ENCODE data around the gene TPM2.
A peak's percentile ranks its signal among the peaks of the same experiment; 100 is the strongest.

The TPM2 gene

GRCh38 chr9:35710818-35711500 is 21.2 kb upstream of the TPM2 start:
- H3K27ac Mint-ChIP-seq, result no peak overlapping the region
- no peaks in the 10 kb centered on the region for H3K27me3 Mint-ChIP-seq
- H3K9me3 Mint-ChIP-seq, result no peaks in the 10 kb centered on the region
- no peaks in the 10 kb centered on the region for H3K4me1 Mint-ChIP-seq (ENCODE audit: low read depth)
- peaks cover 82% of the 10 kb centered on the region for H3K36me3 Mint-ChIP-seq (ENCODE audit: low read depth)
- H3K4me3 Mint-ChIP-seq, result no peak overlapping the region

GRCh38 chr9:35708146-35708545 is 18.4 kb upstream of the TPM2 start:
- Mint-ChIP-seq H3K27ac (no peak overlapping the region), H3K36me3 (ENCODE audit: low read depth) (peaks cover 74% of the 10 kb centered on the region), H3K27me3 (no peaks in the 10 kb centered on the region), H3K4me1 (ENCODE audit: low read depth) (no peaks in the 10 kb centered on the region), H3K4me3 (no peak overlapping the region), H3K9me3 (no peaks in the 10 kb centered on the region)

DNA sequence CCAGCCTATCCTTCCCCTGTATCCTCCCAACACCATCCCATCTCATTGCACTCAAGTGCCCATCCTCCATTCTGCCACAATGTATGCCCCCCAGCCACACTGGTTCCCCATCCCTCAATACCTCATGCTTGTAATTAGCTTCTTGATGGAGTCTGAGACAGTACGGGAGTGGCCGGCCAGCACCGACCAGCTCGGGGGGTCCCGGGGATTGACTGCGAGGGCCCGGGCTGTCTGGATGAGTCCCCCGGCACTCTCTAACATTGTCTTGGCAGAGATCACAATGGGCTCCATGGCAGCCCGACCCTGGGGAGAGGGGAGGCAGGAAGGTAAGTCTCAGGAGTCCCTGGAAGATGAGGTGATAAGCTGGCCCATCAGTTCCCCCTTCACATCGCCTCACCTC is 17.2 kb upstream of the TPM2 start:
- Mint-ChIP-seq H3K27me3 (no peaks in the 10 kb centered on the region), H3K27ac (no peak overlapping the region), H3K4me1 (ENCODE audit: low read depth) (no peaks in the 10 kb centered on the region), H3K36me3 (ENCODE audit: low read depth) (peaks cover 73% of the 10 kb centered on the region), H3K9me3 (no peaks in the 10 kb centered on the region), H3K4me3 (no peak overlapping the region)

DNA sequence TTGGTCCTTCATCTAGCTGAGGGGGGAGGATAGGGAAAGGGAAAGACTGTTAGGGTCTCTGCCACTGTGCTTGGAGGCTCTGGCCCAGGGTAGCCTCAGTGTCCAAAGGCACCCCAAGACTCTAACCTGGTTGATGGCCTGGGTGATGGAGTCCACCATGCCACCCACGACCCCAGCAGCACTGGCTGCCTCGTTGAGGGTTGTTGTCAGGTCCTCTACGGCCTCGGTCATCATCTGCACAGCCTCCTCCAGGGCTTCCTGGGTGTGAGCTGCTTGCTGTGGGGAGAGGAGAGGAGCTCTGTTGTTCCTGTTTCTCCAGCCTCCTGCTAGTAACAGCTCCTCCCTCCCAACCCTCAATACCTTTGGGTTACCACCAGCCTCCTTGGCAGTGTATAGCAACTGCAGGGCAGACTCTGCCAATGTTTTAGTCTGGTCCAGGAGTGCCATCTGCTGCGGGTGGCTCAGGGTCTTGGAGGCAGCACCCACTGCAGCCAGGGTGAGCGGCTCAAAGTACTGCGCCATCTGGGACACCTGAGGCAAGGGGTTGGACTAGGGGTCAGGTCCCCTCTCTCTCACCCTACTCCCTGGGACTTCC is 16.2 kb upstream of the TPM2 start:
- Mint-ChIP-seq H3K27me3 (no peaks in the 10 kb centered on the region), H3K27ac (no peak overlapping the region), H3K9me3 (no peaks in the 10 kb centered on the region), H3K4me3 (no peak overlapping the region), H3K36me3 (ENCODE audit: low read depth) (peaks cover 65% of the 10 kb centered on the region), H3K4me1 (ENCODE audit: low read depth) (no peaks in the 10 kb centered on the region)

- Mint-ChIP-seq H3K9me3 (no peaks in the 10 kb centered on the region), H3K27ac (no peak overlapping the region), H3K4me3 (no peak overlapping the region), H3K27me3 (no peaks in the 10 kb centered on the region), H3K4me1 (ENCODE audit: low read depth) (no peaks in the 10 kb centered on the region), H3K36me3 (ENCODE audit: low read depth) (peaks cover 59% of the 10 kb centered on the region)
Observed at GRCh38 chr9:35705372-35705771, 15.6 kb upstream of the TPM2 start.

DNA sequence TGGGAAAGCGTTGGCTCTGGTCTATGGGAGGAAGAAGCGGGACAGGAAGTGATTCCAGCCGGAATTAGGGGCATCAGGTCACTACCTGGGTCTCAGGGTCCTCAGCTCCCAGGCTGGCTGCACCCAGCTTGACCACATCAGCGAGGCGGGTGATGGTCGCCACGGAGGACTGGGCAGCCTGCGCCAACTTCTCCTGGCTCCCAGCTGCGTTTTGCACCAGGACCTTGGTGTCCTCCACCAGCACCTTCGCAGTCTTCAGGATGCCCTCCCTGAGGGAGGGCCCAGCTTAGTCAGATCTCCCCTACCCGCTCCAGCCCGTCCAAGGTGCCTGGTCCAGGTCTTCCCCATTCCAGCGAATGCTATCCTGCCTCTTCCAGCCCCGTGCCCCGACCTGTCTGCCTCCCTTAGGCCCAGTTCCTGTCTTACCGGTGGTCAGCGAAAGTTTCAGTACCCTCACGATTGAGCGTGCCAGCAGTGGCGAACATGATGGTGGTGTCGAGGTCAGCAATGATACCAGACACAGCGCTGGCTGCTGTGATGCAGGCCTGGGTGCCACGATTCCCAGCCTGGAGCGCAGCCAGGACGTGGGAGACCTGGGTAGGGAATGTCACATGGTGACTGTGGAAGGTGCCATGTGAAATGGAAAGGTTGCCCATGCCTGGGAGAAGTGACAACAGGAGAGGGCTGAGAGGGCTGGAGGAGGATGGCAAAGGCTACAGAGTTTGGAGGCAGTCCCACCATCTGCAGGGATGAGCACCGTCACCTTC is 14.4 kb upstream of the TPM2 start:
- H3K27ac Mint-ChIP-seq, result no peak overlapping the region
- H3K36me3 Mint-ChIP-seq (ENCODE audit: low read depth), result peaks cover 53% of the 10 kb centered on the region
- no peak overlapping the region for H3K4me3 Mint-ChIP-seq
- no peaks in the 10 kb centered on the region for H3K4me1 Mint-ChIP-seq (ENCODE audit: low read depth)
- no peaks in the 10 kb centered on the region for H3K9me3 Mint-ChIP-seq
- H3K27me3 Mint-ChIP-seq, result no peaks in the 10 kb centered on the region

DNA sequence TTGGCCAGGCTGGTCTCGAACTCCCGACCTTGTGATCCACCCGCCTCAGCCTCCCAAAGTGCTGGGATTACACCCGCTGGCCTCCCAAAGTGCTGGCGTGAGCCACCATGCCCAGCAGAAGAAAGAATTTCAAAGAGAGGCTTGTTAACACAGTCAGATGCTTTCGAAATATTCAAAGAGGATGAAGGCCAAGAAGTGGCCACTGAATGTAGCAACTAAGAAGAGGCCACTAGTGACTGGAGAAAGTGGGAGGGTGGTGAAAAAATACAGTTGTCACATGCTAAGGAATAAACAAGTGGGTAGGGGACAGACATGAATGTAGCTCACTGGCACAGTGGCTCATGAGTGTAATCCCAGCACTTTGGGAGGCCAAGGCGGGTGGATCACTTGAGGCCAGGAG is 13.0 kb upstream of the TPM2 start:
- H3K9me3 Mint-ChIP-seq, result no peaks in the 10 kb centered on the region
- no peaks in the 10 kb centered on the region for H3K4me1 Mint-ChIP-seq (ENCODE audit: low read depth)
- H3K27me3 Mint-ChIP-seq, result no peaks in the 10 kb centered on the region
- peaks cover 50% of the 10 kb centered on the region for H3K36me3 Mint-ChIP-seq (ENCODE audit: low read depth)
- no peak overlapping the region for H3K27ac Mint-ChIP-seq
- no peak overlapping the region for H3K4me3 Mint-ChIP-seq

GRCh38 chr9:35700942-35701341 is 11.2 kb upstream of the TPM2 start:
- Mint-ChIP-seq H3K4me1 (ENCODE audit: low read depth) (peaks cover 9% of the 10 kb centered on the region), H3K9me3 (no peaks in the 10 kb centered on the region), H3K27ac (no peak overlapping the region), H3K36me3 (ENCODE audit: low read depth) (peaks cover 51% of the 10 kb centered on the region), H3K27me3 (no peaks in the 10 kb centered on the region), H3K4me3 (no peak overlapping the region)

DNA sequence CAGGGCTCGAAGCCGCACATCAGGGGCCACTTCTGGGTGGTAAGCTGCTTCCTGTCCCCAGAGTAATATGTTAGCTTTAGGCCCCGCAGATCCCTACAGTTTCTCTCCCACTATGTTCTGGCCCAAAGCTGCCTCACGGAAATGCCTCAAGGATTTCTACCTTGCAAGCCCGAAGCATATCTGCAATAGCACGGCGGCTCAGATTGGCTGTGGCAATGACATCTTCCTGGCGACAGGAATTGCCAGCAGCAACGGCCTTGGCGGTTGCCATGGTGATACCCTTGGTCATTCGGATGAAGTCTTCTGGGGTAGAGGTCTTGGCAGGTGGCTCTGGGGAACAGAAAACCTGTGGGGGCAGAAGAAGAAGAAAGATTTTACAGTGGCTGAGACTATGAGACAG is 10.3 kb upstream of the TPM2 start:
- no peaks in the 10 kb centered on the region for H3K27me3 Mint-ChIP-seq
- H3K9me3 Mint-ChIP-seq, result no peaks in the 10 kb centered on the region
- peaks cover 50% of the 10 kb centered on the region for H3K36me3 Mint-ChIP-seq (ENCODE audit: low read depth)
- H3K4me3 Mint-ChIP-seq, result no peak overlapping the region
- H3K27ac Mint-ChIP-seq, result no peak overlapping the region
- H3K4me1 Mint-ChIP-seq (ENCODE audit: low read depth), result peaks cover 9% of the 10 kb centered on the region

DNA sequence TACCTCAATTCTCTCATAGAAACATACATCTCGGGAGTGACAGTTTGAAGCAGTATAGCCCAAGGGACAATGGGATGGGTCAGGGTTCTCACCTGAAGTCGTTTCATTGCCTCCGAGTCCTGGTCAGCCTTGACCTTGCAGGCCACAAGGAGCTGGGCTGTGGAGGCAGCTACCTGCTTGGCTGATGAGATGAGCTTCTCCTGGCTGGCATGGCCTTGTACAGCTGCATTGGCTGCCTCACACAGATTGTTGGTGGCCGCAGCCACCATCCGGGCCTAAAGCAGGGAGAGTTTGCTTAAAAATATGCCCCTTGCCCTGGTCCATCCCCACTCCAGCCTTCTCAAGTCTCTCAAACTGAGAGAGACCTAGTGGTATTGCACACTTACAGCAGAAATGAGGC is 8.5 kb upstream of the TPM2 start:
- Mint-ChIP-seq H3K27ac (no peak overlapping the region), H3K27me3 (no peaks in the 10 kb centered on the region), H3K4me1 (ENCODE audit: low read depth) (peaks cover 9% of the 10 kb centered on the region), H3K36me3 (ENCODE audit: low read depth) (peaks cover 32% of the 10 kb centered on the region), H3K4me3 (no peak overlapping the region), H3K9me3 (no peaks in the 10 kb centered on the region)

GRCh38 chr9:35697486-35697885 is 7.8 kb upstream of the TPM2 start:
- Mint-ChIP-seq H3K4me1 (ENCODE audit: low read depth) (peaks cover 9% of the 10 kb centered on the region), H3K4me3 (no peak overlapping the region), H3K9me3 (no peaks in the 10 kb centered on the region), H3K27me3 (no peaks in the 10 kb centered on the region), H3K36me3 (ENCODE audit: low read depth) (peaks cover 25% of the 10 kb centered on the region), H3K27ac (no peak overlapping the region)

DNA sequence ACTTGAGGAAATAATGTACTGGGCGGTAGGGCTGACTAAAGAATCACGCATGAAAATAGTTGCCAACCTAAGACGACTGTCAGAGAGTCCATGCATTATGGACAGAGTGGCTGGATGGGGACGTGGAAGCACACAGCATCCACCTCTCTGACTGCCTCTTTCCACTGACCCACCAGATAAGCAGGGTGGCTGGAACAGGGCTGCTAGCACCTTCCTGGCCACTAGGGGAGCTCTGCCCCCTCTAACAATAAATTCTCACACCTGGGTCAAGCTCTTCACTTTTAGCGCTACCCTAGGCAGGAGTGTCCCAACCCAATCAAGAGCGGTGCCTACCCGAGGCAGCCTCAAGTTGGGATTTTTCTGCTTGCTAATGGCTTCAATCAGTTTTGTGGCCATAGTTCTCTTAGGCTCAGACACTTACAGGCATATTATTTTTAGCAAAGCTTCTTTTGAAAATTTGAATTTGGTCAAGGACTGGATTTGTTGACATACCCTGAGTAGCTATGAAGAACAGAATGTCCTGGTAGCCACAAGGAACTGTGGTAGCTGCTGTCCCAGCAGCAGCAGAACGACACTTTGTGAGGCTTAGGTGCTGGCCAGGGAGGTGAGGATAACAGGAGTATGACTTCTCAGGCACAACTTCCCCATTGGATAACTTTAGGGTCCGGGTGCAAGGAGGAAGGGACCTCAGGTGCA is 6.9 kb upstream of the TPM2 start:
- Mint-ChIP-seq H3K27ac (no peak overlapping the region), H3K36me3 (ENCODE audit: low read depth) (peaks cover 25% of the 10 kb centered on the region), H3K4me1 (ENCODE audit: low read depth) (peaks cover 12% of the 10 kb centered on the region), H3K4me3 (no peak overlapping the region), H3K9me3 (no peaks in the 10 kb centered on the region), H3K27me3 (no peaks in the 10 kb centered on the region)

DNA sequence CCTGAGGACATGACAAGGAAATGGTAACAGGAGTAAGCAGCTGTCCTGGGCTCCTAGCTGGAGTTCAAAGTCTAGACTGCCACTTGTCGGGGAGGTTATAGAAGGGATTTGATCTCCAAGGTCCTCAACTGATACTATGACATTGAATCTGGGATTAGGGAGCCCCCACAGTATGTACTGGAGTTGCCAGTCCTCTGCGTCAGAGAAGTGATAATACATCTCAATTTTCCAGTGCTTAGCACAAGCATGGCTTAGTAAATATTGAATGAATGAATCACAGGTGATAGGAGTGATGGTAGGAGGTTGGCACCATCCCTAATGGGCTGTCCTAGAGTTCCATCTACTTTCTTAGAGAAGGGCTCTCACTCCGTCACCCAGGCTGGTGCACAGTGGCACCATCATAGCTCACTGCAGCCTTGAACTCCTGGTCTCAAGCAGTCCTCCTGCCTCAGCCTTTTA is 6.2 kb upstream of the TPM2 start:
- Mint-ChIP-seq H3K4me1 (ENCODE audit: low read depth) (peaks cover 19% of the 10 kb centered on the region), H3K36me3 (ENCODE audit: low read depth) (peaks cover 25% of the 10 kb centered on the region), H3K4me3 (no peak overlapping the region), H3K27me3 (no peaks in the 10 kb centered on the region), H3K27ac (no peak overlapping the region), H3K9me3 (no peaks in the 10 kb centered on the region)

DNA sequence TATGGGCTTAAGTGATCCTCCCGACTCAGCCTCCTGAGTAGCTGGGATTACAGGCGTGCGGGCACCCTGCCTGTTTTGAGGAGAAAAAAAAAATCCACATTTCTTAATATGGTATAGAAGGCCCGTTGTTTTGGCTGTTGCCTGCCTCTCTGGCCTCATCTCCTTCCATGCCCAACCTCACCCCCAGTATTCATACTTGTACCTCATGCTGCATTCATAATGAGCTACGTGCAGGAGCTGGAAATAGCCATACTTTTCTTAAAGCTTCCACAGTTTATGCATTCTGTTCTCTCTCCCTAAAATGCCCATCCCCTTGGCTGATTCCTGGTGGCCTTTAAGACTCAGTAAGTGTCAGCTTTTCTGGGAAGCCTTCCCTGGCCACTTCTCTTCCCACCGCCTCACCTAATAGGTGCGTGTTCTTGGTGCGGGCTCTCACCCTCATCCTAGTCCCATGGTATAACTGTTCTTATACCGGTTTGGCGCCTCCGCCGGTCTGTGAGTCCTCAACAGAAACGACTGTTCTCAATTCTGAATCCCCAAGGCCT is 2.1 kb upstream of the TPM2 start:
- no peaks in the 10 kb centered on the region for H3K27me3 Mint-ChIP-seq
- H3K4me3 Mint-ChIP-seq, result peak overlapping the region; percentile 8
- peaks cover 6% of the 10 kb centered on the region for H3K36me3 Mint-ChIP-seq (ENCODE audit: low read depth)
- peaks cover 38% of the 10 kb centered on the region for H3K4me1 Mint-ChIP-seq (ENCODE audit: low read depth)
- H3K9me3 Mint-ChIP-seq, result no peaks in the 10 kb centered on the region
- H3K27ac Mint-ChIP-seq, result peak overlapping the region; percentile 81

- Mint-ChIP-seq H3K4me1 (ENCODE audit: low read depth) (peaks cover 33% of the 10 kb centered on the region), H3K9me3 (no peaks in the 10 kb centered on the region), H3K27ac (peak overlapping the region; percentile 81), H3K36me3 (ENCODE audit: low read depth) (peaks cover 1% of the 10 kb centered on the region), H3K27me3 (no peaks in the 10 kb centered on the region), H3K4me3 (peak overlapping the region; percentile 78)
Observed at GRCh38 chr9:35691334-35691650, 1.6 kb upstream of the TPM2 start.

Data from stimulated activated naive CD8-positive, alpha-beta T cell treated with anti-CD3 and anti-CD28 coated beads, Interleukin-15, Interleukin-2, amounts not matched to agents 100 ng/mL and 50 ng/mL, for 24 hours (primary cell).